C1 segment of cervical spinal cord (tissue), 14 donors: Measurements from ENCODE around the gene FPR2.
"Not testable (repeated sequence)": the region's sequence is repeated elsewhere in the genome, so short reads cannot be mapped to it uniquely, and the experiment has no call there.

Experiments used
- DNase-seq, 14 donors: peaks; one replicate each; lab custom pipeline; 2025; lab: John Stamatoyannopoulos, UW

The FPR2 gene, protein sequence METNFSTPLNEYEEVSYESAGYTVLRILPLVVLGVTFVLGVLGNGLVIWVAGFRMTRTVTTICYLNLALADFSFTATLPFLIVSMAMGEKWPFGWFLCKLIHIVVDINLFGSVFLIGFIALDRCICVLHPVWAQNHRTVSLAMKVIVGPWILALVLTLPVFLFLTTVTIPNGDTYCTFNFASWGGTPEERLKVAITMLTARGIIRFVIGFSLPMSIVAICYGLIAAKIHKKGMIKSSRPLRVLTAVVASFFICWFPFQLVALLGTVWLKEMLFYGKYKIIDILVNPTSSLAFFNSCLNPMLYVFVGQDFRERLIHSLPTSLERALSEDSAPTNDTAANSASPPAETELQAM

DNA sequence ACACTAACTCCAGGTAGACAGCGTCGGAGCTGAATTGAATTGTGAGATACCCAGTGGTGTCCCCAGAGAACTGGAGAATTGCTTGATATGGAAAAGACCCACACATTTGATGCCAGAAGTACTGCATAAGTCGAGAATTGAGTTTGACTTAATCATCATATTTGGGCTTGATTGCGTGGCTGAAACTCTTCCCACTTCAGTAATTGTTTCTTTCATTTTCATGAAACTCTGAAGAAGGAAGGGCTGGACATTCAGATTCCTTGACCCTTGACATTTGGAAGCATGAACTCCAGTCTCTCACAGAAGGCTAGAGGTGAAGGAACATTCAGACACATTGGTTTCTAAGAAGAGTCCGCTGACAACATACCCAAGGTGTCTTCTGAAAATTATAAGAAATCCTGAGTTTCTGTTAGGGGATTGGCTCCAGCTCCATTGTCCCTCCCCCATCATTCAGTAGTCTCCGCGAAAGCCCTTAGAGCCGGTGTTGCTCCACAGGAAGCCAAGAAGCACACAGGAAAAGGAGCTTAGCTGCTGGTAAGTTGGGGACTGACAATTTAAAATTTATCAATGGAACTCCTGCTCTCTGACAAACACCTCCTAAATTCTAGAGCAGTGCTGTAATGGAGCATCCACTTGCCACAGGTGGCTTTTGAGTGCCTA, at the start of gene FPR2:
TSS of gene FPR2 (plus strand) at position 484 of the 660 bp plus-strand sequence. CDS start 7,479 bp downstream, outside the sequence.
- no peak for DNase-seq

DNA sequence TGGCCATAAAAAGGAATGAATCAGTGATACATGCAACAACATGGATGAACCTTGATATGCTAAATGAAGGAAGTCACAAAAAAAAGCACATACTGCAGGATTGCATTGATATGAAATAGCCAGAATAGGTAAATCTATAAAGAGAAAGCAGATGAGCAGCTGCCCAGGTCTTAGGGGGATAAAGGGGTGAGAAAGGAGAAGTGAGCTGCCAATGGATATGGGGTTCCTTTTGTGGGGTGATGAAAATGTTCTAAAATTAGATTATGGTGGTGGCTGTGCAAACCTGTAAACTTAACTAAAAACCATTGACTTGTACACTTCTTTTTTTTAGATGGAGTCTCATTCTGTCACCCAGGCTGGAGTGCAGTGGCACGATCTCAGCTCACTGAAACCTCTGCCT, 49.3 kb upstream of the FPR2 start:
- no peak for DNase-seq

DNA sequence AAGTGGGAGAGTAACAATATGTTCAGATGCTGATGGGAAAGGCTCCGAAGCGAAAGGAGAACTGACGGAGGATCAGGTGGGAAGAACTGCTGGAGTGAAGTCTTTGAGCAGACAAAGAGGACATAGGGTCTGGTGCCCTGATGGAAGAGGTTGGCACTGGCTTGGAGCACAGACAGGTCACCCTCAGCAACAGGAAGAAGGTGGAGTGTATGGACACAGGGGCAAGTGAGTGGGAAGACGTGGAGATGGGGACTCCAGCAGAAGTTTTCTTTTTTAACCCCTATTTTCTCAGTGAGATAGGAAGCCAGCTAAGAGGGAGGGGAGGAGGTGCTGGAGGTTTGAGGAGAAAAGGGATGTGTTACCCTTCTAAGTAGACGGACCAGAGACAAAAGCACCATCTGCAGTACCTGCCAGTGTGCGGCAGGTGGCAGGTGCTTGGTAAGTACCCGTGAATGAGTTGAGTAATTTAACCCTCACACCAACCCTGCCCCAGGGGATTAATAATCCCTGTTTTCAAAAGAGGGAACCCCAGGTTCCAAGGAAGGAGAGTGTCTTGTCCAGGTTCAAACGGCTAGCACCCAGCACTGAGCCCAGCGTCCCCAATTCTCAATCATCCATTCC, 48.4 kb upstream of the FPR2 start:
- DNase-seq: no peak

DNA sequence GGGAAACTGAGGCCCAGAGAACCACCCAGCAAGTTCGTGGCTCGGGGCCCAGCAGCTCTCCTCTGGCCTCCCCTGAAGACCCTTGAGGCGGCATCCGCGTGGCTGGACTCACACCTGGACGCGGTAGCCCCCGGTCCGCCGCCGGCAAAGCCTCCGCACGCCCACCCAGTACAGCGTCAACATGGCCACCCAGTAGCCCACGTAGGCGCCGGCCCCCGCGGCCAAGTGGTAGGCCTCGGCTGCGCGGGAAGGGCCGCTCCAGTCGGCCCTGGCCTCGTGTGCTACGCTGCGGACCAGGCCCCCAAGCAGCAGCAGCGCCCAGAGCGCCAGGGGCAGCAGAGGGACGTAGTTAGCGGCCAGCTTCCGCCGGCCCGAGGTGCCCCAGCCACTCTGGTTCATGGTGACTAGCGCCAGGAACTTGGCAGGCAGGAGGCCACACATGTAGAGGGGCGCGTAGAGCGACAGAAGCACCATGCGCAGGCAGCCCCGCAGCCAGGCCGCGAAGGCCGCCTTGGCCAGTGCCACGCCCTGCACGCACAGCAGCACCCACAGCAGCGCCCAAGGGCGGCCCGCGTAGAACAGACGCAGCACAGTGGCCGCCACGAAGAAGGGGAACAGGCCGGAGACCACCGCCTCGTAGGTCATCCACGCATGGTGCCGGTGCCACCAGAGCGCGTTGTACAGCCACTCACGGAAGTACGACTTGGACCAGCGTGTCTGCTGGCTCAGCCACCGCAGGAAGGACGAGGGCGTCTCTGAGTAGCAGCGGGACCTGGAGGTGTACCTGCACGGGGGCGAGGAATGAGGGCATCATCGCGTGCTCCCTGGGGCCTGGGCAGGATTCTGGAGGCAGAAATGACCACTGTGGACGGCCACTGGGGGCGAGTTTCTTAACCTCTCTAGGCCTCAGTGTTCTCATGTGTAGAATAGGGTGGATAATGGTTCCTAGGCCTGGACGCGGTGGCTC, 47.4 kb upstream of the FPR2 start:
- DNase-seq: no peak

DNA sequence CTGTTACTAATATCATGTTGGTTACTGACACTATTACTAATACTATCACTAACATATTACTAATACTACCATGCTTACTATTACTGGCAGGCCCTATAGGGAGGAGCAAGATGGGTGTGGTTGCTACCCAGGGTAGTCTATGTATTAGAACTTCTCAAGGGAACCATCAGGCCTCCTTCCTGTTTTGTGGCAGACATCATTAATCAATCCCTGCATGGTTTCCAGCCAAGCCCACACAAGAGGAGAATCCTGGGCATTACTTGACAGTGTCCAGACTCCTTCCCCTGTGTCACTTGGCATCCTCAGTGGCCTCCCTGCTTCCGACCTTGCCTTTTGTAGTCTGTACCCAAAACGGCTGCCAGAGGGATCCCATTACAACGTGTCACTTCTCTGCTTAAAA, 46.1 kb upstream of the FPR2 start:
- no peak for DNase-seq

DNA sequence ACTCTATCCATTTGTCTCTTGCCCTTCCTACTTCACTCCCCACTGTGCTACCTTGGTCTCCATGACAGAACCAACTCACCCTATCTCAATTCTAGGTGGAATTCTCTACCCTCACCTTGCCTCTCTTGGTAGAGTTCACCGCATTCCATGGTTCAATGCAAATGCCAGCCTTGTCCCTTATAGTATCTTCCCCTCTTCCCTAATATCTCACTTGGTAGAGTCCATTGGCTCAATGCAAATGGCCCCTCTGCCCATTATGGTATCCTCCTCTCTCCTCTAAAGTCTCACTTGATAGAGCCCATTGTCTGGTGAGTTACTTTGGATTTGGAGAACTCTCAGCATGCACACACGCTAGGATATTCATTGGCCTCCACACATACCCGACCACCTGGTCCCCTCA, 45.1 kb upstream of the FPR2 start:
- no peak for DNase-seq

DNA sequence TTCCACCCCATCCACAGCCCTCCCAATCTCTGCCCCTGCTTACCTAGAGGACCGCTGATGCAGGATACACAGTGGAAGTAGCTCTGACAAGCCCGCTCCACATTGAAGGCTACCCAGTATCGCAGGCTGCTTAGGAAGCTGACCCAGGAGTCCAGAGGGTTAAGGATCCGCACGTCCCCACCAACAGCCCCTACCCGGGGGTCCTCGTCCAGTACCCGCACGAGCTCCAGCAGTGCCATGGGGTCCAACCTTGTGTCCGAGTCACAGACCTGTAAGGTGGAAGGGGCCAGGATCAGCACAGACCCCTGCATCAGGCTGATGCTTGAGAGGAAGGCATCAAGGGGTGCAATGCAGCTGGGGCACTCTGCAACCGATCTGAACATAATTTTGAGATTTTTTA, 44.1 kb upstream of the FPR2 start:
- no peak for DNase-seq

DNA sequence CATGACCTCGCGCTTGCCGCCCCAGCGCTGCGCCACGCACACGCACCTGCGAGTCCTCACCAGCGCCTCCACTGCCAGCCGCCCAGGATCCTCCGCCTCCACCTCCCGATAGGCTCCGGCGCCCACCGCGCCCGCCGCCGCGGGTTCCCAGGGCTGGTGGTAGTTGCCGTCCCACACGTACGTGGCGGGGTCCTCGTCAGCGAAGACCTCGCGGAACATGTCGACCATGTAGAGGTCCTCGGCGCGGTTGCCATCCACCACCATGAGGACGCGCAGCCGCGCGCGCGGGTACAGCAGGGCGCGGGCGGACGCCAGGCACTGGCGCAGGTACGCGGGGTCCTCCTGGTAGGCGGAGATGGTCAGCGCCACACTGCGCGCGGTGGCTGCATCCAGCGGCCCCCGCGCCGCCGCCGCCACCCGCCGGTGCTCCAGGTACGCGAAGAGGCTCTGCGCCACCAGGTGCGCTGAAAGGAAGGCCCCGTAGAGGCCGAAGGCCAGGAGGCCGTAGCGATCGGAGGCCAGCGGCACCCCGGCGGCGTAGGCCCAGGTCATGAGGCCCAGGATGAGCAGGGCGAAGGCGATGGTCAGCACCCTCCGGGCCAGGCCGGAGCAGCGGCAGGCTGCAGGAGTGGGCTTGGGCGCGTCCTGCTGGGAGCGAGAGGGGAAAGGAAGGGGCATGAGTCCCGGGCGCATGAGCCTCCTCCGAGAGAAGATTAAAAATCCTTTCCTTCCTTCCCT, 41.6 kb upstream of the FPR2 start:
- peak in 1 of 14 donors; percentile 53 for DNase-seq

DNA sequence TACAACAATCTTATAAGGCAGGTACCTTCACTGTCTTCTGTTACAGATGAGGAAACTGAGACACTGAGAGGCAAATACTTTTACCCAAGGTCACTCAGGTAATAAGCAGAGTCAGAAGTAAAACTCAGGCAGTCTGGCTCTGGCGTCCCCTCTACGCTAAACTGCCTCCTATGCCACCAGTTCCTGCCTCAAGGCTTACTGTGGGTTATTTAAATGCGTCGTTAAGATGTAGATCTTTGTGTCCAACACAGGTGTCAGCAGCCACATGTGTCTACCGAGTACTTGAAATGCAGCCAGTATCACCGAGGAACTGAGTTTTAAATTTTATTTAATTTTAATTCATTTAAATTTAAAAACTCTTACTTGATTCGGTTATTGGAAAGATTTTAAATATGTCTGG, 39.1 kb upstream of the FPR2 start:
- DNase-seq: no peak

DNA sequence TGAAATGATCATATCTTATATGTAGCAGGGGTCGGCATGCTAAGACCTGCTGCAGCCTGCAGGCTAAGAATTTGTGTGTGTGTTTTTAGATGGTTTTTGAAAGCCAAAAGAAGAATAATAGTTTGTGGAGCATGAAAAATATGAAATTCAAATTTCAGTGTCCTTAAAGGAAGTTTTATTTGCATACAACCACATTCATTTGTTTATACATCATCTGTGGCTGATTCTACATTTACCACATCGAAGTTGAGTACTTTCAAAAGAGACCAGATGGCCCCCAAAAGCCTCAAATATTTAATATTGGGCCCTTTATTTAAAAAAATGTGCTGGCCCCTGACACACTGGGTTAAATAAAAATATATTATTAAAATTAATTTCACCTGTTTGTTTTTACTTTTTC, 38.5 kb upstream of the FPR2 start:
- DNase-seq: no peak

DNA sequence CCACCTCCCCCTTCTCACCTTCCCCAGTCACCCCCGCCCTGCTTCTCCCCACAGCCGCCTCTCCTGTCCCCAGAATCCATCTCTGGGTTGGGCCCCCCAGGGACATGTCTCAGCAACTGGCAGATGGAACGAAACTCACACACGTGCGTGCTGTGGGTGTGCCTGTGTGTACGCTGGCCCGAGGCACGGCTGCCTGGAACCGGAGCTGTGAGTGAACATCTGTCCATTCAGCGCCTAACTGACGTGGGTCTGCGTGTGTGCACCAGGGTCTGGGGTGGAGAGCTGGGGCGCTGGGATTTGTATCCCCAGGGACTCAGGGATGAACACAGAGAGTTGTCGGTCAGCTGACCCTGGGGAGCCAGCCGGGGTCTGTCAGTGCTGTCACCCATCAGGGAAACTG, 36.4 kb upstream of the FPR2 start:
- peak in 1 of 14 donors; percentile 11 for DNase-seq

DNA sequence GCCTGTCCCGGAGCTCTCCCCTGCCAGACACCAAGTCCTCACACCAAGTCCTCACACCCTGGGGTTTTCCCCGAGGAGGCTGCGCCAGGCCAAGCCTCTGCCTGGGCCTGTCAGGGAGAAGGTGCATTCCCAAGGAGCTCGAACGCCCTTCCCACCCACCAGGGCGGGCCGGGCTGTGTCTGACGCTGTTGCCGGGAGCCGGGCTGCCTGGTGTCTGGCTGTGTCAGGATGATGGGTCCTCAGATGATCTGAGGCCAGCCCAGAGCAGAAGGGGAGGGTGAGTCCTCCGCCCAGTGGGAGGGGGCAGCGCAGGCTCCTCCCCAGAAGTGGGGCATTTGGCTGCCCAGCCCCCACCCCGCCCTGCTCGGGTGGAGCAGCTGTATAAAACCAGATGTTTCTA, 34.9 kb upstream of the FPR2 start:
- peak in 12 of 14 donors; percentile 17 to 88 (median 58) for DNase-seq

DNA sequence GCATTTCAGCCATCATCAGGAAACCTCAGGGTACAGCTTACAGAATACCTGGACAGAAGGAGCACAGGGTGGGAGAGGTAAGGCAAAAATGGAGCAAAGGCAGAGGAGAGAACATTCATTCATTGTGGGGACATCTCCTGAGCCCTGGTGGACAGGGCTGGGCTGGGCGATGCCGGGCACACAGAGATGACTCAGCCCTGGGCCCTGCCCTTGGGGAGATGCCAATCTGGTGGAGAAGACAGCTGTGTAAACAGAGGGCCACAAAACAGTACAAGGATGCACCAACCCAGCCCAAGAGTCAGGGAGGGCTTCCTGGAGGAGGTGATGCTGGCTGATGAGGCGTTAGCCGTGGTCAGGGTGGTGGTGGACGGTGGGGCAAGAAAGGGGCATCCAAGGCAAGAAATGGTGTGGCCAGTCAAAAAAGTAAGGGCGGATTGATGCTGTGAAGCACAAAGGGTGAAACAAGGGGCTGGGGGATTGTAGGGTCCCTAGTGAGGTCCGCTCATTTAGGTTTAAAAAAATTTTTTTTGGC, 33.6 kb upstream of the FPR2 start:
- peak in 2 of 14 donors; percentile 6 to 45 for DNase-seq

DNA sequence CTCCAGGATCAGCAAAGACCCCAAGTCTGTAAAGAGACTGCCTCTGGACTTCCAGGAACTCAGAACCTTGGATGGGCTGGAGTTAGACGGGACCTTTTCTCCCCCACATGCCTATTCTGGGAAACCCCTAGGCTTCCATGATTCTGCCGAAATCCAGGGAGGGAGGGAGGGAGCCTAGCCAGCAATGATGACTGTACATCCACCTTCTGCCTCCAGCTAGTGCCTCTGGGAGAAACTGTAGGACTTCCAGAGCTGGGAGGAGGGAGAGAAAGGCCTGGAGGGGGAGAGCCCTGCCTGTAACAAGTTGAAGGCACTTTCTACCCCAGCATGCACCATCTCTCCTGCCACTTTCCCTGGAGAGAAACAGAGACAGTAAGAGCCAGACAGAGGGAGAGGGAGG, 31.2 kb upstream of the FPR2 start:
- no peak for DNase-seq

DNA sequence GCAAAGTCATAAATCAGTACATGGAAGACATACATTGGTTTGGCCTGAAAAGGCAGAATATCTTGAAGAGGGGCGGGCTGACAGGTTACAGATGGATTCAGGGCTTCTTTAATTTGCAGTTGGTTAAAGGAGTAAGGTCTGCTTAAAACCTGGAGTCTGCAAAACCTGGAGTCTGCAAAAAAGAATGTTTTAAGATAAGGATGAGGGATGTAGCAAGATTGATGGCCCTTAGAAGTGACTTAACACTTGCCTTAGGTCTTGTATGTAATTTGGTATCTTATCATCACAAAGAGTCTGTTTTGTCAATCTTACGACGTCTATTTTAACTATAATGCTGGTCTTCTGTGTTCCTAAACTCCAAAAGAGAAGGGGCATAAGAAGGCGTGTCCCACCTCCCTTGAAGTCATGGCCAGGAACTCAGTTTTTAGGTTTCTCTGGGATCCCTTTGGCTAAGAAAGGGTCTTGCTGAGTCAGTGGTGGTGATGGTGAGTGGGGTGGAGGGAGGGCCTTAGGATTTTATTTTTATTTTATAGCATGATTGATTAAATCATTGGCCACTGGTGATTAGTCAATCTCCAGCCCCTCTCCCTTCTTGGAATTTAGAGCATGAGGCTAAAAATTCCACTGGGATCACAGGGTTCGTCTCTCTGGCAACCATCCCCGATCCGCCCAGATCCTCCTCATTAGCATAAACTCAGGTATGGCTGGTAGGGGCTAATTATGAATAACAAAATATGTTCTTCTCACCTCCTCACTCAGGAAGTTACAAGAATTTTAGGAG, 27.0 kb upstream of the FPR2 start:
- DNase-seq: no peak

DNA sequence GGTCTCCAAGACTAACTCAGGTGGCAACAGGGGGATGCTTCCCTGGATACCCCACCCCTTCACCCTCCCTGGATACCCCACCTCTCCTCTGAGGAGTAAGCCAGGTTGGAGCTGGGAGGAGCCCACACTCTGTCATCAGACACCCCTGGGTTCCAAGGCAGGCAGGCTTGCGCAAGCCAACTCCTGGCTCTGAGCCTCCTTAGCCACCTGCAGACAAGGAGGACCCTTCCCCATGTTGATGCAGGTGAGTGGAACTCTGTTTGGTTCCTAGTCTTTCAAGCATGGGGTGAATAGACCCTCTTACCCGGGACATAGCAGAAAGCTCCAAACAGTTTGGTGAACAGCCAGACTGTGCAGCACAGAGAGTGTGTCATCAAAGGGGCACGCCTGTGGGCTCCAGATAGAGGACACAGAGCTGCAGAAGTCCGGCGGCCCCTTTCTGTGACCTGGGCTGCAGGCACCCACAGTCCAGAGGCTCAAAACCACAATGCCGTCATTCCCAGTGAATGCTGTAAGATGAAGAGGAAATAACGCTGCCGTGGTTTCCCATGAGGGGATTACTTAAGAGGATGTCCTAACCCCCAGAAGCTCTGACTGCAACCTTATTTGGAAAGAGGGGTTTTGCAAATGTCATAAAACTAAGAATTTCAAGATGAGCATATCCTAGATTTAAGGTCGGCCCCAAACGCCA, 25.1 kb upstream of the FPR2 start:
- peak in 6 of 14 donors; percentile 3 to 52 (median 10) for DNase-seq

DNA sequence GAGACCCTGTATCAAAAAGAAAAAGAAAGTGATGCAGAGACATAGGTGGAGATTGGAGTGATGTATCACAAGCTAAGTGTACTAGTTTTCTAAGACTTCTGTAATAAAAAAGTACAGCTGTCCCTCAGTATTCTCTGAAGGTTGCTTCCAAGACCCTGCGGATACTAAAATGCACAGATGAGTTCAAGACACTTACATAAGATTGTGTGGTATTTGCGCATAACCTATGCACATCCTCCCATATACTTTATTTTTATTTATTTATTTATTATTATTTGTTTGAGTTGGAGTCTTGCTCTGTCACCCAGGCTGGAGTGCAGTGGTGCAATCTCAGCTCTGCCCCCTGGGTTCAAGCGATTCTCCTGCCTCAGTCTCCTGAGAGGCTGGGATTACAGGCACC, 23.6 kb upstream of the FPR2 start:
- DNase-seq: no peak

DNA sequence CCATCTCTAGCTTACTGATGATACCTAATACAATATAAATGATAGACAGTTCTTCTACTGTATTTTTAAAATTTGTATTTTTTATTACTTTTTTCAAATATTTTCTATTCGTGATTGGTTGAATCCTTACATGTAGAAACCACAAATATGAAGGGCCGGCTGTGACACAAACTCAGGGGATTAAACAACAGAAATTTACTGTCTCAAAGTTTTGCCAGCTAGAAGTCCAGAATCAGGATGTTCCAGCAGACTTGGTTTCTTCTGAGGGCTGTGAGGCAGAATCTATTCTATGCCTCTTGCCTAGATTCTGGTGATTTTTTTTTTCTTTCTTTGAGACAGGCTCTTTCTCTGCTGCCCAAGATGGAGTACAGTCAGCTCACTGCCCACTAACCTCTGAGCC, 23.1 kb upstream of the FPR2 start:
- no peak for DNase-seq

DNA sequence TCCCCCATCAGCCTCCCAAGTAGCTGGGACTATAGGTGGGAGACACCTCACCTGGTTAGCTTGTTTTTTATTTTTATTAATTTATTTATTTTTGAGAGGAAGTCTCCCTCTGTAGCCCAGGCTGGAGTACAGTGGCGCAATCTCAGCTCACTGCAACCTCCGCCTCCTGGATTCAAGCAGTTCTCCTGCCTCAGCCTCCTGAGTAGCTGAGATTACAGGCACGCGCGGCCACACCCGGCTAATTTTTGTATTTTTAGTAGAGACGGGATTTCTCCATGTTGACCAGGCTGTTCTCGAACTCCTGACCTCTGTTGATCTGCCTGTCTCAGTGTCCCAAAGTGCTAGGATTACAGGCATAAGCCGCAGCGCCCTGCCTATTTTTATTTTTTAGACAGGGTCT, 22.5 kb upstream of the FPR2 start:
- DNase-seq: not testable (repeated sequence)
